Fibroblast of mammary gland (primary cell): ENCODE data around the gene ATXN2L.
A peak's percentile ranks its signal among the peaks of the same experiment; 100 is the strongest.

Source experiments
- DNase-seq: peaks from one replicate; pipeline ENCODE4 v3.0.0-alpha.2; 2010; ENCODE audit warnings: low read depth
- H3K4me3 ChIP-seq: 2 replicates; pipeline ENCODE4 v1.5.1; 2011; ENCODE audit warnings: low read depth, mild to moderate bottlenecking, low read length, moderate library complexity; ENCODE audit not compliant: control insufficient read depth
- TF ChIP-seq, protein P1 (sequence below): conservative IDR thresholded peaks from 2 replicates; pipeline ENCODE4 v1.5.1; 2011; ENCODE audit warnings: low read depth, low read length, inconsistent platforms; ENCODE audit not compliant: control insufficient read depth, insufficient read depth

Gene ATXN2L

DNA sequence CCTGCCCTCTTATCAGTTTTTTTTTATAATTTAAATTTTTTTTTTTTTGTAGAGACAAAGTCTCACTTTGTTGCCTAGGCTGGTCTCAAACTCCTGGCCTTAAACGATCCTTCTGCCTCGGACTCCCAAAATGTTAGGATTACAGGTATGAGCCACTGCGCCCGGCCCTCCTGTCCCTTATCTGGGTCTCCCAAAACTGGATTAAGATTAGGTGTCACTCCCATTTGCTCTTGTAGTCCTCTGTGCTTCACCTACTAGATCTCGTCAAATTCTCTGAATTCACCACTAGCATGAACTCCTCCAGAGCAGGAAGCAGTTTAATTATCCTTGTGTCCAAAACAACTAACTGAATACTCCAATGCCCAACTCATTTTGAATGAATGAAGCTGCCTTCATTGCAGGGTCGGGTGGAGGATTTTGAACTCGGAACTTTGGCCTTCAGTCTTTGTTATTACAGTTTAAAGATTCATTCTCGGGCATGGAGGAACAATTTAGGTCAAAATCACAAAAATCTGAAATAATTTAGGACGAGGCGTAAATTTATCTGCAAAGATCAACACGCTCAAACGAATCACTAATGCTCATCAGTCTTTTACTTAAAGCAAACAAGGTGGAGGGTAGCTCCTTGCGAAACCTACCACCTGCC lies 802 bp upstream of the ATXN2L start:
- peak overlapping the region; percentile 92 for H3K4me3 ChIP-seq
- TF ChIP-seq, protein P1, sequence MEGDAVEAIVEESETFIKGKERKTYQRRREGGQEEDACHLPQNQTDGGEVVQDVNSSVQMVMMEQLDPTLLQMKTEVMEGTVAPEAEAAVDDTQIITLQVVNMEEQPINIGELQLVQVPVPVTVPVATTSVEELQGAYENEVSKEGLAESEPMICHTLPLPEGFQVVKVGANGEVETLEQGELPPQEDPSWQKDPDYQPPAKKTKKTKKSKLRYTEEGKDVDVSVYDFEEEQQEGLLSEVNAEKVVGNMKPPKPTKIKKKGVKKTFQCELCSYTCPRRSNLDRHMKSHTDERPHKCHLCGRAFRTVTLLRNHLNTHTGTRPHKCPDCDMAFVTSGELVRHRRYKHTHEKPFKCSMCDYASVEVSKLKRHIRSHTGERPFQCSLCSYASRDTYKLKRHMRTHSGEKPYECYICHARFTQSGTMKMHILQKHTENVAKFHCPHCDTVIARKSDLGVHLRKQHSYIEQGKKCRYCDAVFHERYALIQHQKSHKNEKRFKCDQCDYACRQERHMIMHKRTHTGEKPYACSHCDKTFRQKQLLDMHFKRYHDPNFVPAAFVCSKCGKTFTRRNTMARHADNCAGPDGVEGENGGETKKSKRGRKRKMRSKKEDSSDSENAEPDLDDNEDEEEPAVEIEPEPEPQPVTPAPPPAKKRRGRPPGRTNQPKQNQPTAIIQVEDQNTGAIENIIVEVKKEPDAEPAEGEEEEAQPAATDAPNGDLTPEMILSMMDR = no peak
- DNase-seq = peak; percentile 13

DNA sequence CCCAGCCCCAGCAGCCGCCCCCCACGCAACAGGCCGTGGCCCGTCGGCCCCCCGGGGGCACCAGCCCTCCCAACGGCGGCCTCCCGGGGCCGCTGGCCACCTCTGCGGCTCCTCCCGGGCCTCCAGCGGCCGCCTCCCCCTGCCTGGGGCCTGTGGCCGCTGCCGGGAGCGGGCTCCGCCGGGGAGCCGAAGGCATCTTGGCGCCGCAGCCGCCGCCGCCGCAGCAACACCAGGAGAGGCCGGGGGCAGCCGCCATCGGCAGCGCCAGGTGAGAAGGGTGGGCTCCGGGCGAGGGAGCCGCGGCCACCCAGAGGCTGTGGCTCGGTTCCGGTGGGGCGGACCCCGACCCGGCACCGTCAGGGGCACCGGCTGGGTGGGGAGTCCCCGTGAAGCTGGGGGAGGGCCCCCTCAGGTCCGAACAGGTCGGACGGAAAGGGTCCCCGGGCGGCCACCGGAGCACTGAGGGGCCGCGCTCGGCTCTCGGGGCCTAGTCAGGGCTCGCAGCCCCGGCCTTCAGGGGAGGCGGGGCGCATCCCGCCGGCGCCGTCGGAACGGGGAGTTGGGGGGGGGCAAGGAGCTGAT lies 583 bp downstream of the ATXN2L start:
- DNase-seq = no peak
- peak overlapping the region; percentile 92 for H3K4me3 ChIP-seq
- TF ChIP-seq, protein P1 = no peak

DNA sequence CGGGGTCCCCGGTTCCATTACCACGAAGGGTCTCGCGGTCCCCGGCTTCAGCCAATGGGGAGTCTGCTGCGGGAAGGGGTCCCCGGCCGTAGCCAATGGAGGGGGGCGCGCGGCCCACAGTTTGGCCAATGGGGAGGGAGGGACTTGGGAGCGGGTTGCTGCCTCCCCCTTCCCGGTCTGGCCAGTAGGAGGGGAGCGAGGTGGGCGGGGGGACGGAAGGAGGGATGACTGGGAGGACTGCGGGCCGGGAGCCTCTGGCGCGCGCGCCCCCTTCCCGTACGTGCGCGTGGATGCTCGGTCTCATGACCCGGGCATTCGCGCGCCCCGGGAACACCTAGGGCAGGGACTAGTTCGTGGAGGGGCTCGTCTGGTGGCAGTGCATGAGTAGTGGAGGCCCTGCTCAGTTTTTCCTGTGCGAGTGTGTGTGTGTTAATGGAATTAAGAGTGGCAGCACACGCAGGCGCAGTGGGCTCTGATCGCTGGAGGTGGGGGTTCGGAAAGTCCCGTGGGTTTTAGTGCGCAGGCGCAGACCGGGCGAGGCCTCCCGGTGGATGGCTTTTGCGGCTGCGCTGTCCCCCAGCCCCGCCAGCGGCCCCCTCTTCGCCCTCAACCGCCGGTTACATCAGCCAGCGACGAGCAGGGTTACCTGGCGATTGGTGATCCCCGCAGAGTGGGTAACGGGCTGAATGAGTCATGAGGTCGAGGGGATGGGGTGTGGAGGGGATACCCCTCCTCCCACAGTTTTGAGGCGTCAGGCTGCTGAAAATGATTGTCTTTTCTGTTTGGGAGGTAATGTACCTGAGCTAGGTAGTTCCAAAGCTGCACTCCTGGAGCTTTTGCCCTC lies 1.3 kb downstream of the ATXN2L start:
- TF ChIP-seq, protein P1 = no peak
- H3K4me3 ChIP-seq = peak overlapping the region; percentile 92
- peak; percentile 96 for DNase-seq

DNA sequence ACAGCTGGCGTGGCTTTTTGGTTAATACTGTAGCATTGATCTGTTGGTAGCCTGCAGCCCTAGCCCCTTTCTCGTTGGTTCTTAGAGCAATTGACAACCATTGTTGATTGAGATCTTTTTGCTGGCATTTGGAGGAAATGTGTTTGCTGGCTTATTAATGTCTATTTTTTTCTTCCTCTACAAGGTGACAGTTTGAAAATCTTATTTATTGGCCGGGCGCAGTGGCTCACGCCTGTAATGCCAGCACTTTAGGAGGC lies 1.8 kb downstream of the ATXN2L start:
- H3K4me3 ChIP-seq = peak overlapping the region; percentile 92
- no peak for DNase-seq
- TF ChIP-seq, protein P1 = no peak

DNA sequence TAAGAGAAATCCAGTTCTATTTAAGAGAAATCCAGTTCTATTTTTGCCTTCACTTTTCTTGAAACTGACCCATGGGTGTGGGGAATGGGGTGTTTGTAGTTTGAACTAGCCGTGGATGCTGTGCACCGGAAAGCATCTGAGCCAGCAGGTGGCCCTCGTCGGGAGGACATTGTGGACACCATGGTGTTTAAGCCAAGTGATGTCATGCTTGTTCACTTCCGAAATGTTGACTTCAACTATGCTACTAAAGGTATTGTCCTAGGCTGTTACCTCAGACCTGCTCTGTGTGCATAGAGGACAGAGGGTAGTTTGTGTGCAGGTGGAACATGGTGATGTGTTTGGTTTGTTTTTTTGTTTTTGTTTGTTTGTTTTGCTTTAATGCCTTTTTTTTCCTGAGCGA lies 3.3 kb downstream of the ATXN2L start:
- DNase-seq = peak; percentile 31
- TF ChIP-seq, protein P1 = no peak
- H3K4me3 ChIP-seq = no peak overlapping the region

DNA sequence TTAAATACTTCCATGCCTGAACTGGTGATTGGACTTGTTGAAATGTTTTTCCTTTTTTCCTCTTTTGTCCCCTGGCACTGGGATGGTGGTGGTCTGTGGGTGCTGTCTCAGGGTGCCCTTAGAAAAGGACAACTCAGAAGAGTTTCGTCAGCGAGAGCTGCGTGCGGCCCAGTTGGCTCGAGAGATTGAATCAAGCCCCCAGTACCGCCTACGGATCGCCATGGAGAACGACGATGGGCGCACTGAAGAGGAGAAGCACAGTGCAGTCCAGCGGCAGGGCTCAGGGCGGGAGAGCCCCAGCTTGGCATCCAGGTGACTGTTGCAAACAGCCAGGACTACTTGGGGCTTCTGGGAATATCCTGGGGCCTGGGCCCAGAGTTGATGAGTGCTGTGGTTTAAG lies 6.9 kb downstream of the ATXN2L start:
- H3K4me3 ChIP-seq = no peak overlapping the region
- TF ChIP-seq, protein P1 = no peak
- DNase-seq = no peak

DNA sequence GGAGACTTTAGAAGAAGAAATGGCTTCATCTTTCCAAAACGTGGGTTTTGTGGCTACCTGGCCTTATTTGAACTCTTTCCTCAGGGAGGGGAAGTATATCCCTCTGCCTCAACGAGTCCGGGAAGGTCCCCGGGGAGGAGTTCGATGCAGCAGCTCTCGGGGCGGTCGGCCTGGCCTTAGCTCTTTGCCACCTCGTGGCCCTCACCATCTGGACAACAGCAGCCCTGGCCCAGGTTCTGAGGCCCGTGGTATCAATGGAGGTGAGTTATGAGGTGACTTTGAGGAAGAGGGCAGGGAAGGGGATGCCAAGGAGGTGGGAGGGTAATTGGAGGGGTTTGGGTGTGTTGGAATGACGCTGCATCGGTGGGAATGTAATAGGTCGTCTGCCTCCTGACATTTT lies 7.7 kb downstream of the ATXN2L start:
- TF ChIP-seq, protein P1 = no peak
- no peak for DNase-seq
- no peak overlapping the region for H3K4me3 ChIP-seq
